ENCODE measurements around the gene PDZRN3. TPM values are rescaled to one million over a fixed set of nuclear protein-coding genes. Genes with fewer than 3 reads are reported as not detected.

The PDZRN3 gene
- total RNA-seq, 1 experiment from 2014 or later: 5.2 TPM

DNA sequence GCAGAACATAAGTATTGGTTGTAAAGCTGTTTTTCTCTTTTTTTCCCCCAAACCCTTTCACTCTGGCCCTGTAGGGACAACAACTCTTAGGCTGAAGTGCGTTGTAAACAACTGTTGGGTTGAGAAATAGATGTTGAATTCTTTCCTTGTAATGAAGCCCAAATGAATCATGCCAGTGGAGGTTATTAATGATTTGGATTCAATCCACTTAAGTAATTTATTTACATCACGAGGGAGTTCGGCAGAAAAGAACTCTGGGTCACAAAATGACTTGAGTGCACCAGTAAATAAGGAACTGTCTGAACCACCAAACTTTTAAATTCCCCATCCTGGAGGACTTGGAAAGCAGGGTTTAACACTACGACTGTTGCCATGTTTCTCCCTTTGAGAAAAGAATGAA, 218.9 kb downstream of the PDZRN3 start:
- in situ Hi-C loops (cut with HindIII; ENCODE audit: low pct_unique_long_range_greater_than_20kb, low sequenced_read_pairs): no loop called here
- no peak for DNase-seq (ENCODE audit: low read depth, low spot score)

DNA sequence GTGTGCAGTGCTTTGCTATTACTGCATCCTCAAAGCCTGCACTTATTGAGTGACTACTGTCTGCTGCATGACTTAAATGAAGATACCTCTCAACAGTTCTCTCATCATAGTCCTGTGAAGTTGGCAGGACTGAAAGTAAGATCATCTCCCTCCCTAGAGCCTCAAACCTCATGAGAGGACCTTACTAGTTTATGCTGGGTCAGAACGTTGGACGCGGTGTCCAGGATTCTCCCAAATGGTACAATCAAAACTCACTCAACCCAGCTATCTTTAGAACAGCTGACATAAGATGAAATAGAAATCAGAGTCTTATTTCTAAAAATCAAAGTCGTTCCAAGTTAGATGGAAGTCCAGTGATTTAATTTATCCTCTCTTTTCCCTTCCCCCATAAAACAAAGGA, 219.7 kb downstream of the PDZRN3 start:
- DNase-seq (ENCODE audit: low read depth, low spot score): no peak
- in situ Hi-C loops (cut with HindIII; ENCODE audit: low pct_unique_long_range_greater_than_20kb, low sequenced_read_pairs): no loop called here

DNA sequence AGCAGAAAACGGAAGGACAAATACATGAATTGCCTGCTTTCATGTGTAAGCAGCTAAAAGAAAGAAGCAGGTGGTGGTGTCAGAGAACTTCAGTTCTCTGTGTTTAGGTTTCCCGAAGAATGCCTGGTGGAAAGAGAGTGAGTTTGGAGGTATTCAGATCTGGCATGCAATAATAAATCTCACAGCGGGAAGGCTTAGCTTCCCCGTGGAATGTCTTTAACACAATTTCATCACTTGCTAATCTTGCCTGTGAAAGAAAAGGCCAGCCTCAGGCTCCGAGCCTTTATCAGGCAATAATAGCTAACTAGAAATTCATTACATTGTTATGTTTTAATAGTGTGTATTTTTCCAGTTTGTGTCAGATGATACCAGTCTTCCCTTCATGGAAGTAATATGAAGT, 220.3 kb downstream of the PDZRN3 start:
- in situ Hi-C loops (cut with HindIII; ENCODE audit: low pct_unique_long_range_greater_than_20kb, low sequenced_read_pairs): no loop called here
- no peak for DNase-seq (ENCODE audit: low read depth, low spot score)

DNA sequence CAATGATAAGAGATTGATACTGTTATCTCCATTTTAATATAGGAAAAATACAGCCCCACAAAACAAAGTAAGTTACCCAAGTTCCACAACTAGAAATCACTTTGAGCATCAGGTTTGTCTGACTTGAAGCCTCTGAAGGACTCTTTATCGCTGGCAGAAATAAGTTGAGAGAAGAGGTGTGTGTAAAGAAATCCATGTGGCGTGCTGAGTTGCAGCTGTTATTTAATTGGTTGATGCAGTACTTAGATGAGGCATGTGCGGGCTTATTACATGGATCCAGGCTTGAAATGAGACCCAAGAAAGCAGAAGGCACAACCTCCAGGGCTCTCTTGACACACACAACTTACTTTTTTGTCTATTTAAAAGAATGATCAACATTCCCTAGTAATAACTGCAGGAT, 221.3 kb downstream of the PDZRN3 start:
- in situ Hi-C loops (cut with HindIII; ENCODE audit: low pct_unique_long_range_greater_than_20kb, low sequenced_read_pairs): no loop called here
- DNase-seq (ENCODE audit: low read depth, low spot score): no peak

DNA sequence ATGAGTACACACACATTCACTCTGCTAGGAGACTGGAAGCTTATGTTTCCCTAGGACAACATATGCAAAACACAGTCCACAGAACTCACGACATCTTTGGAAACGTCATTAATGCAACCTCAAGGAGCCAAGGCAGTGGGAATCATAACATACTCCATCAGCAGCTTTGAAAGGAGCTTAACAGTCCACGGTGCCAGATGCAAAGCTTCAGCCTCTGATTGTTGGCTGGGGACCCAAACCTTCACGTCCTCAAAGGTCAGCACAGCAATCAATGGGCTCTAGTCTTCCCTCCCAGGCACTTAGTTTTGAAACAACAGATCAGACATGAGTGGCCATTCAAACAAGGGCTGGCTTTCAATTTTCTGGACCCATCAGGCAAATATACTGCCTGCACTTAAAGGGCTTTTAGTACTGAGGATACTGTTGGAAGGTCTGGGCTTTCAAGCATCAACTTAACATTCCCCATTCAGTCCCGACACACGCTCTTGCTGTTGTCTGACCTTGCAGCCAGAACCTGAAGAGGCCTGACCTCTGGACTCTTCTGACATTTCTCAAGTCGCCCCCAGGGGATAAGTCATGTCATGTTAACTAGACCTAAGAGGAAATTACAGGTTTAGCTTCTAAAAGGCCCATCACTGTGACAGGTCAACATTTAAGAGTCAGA, 223.0 kb downstream of the PDZRN3 start:
- no peak for DNase-seq (ENCODE audit: low read depth, low spot score)
- in situ Hi-C loops (cut with HindIII; ENCODE audit: low pct_unique_long_range_greater_than_20kb, low sequenced_read_pairs): no loop called here

DNA sequence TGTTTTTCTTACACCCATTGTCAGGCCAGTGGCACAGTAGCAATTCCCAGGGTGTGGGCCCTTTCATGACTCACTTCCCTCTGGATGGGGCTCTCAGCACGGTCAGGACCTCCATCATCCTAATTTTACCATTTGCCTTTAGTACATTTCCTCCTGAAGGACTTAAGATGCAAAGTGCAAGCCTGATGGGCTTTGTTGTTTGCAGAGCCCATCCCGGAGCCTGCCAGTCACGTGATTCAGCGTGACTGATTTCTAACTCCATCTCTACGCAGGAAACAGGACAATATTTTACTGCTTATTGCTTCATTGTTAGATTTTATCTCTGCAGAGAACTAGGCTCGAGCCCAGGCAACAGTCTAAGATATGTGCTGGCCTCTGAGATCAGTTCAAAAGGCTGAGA, 223.7 kb downstream of the PDZRN3 start:
- no peak for DNase-seq (ENCODE audit: low read depth, low spot score)
- in situ Hi-C loops (cut with HindIII; ENCODE audit: low pct_unique_long_range_greater_than_20kb, low sequenced_read_pairs): no loop called here

DNA sequence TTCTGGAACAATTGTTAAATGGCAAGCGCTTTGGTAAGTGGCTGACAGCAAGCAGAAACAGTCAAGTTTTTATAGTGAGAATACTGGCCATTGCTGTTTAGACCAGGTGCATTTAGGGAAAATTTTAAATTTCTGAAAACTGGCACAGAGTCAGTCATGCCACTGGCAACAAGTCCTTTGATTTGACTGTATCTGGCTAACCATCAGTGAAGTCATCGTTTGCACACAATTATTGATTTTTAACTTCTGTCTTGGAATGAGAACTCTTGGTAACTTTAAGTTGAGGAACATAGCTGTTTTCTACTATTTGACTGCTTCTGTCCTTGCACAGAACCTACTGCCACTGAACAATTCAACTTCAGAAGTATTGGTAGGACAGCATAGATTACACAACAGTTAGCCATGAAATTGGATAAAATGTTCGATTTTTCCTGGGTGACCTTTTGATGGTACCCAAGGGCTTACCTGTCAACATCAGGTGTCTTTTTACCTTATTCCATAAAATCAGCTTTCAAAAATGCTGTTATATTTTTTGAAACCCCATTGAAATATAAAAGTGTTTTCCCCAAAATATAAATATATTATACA, 225.0 kb downstream of the PDZRN3 start:
- in situ Hi-C loops (cut with HindIII; ENCODE audit: low pct_unique_long_range_greater_than_20kb, low sequenced_read_pairs): no loop called here
- DNase-seq (ENCODE audit: low read depth, low spot score): no peak

DNA sequence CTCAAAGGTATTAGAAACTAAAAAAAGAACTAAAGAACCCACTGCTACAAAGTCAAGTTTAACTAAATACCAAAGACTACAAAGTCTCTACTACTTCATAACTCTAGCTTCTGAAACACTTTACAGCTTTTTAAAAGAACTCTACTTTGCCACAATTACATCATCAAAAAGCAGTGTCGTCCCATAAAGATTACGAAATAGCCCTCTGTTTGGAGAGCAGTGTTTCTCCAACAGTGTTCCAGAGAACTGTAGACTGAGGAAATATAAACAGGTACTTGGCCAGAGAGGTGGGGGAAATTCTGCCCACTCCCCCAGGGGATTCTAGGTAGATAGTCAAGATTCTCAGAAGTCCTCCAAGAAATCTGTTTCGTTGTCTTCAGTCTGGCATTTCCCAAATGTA, 225.6 kb downstream of the PDZRN3 start:
- in situ Hi-C loops (cut with HindIII; ENCODE audit: low pct_unique_long_range_greater_than_20kb, low sequenced_read_pairs): no loop called here
- DNase-seq (ENCODE audit: low read depth, low spot score): no peak

DNA sequence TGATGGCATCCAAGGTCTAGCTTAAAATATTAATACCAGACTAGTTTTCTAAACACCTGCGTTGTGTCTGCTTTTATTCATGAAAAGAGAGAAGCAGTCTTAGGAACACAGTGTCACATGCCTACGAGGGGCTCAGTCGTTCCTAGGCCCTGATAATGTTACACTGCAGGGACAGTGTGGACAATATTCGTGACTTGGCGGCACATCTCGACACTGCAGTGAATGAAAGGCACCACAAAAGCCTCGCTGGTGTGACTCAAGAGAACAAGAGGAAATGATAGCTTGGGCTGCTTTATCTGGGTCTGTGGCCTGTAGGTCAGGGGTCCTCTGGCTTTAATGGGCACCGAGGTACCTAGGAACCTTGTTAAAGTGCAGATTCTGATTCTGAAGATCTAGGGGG, 226.7 kb downstream of the PDZRN3 start:
- in situ Hi-C loops (cut with HindIII; ENCODE audit: low pct_unique_long_range_greater_than_20kb, low sequenced_read_pairs): no loop called here

DNA sequence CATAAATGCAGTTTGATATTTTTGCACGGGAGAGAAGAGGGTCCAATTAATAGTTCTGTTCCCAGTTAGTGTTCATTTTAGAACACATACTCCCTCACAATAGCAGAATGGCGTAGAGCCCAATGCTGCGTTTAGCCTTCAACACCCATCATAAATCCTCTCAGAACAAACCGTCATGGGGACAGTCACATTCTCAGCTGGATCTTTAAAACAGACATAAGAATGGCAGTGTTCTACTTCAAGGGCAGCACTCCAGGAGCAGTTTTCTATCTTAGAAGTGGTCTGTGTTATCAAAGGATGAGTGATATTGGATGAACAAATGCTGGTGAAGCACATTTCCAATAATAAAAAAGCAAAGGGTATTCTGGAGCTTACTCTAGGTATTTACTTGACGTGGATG, 230.5 kb downstream of the PDZRN3 start:
- no peak for DNase-seq (ENCODE audit: low read depth, low spot score)
- in situ Hi-C loops (cut with HindIII; ENCODE audit: low pct_unique_long_range_greater_than_20kb, low sequenced_read_pairs): no loop called here

More for the DNA sequence above, 226.7 kb downstream of the PDZRN3 start:
- no peak for DNase-seq (ENCODE audit: low read depth, low spot score)

DNA sequence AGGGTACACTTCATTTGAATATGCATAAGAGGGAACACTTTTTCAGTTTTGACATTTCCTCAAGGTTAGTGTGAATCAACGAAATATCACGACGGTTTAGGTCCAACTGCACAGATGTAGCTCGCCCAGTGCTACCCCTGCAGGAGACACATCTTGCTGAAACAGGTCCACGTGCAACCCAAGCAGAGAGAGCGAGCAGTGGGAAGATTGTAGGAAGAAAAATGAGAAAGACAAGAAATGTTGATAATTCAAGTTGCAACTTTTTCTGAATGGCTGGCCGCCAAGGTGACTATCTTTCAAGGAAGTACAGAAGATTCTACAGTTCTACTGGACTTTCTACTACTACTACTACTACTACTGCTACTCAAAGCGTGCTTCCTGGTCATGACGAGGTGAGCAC, 231.7 kb downstream of the PDZRN3 start:
- DNase-seq (ENCODE audit: low read depth, low spot score): no peak
- in situ Hi-C loops (cut with HindIII; ENCODE audit: low pct_unique_long_range_greater_than_20kb, low sequenced_read_pairs): no loop called here

DNA sequence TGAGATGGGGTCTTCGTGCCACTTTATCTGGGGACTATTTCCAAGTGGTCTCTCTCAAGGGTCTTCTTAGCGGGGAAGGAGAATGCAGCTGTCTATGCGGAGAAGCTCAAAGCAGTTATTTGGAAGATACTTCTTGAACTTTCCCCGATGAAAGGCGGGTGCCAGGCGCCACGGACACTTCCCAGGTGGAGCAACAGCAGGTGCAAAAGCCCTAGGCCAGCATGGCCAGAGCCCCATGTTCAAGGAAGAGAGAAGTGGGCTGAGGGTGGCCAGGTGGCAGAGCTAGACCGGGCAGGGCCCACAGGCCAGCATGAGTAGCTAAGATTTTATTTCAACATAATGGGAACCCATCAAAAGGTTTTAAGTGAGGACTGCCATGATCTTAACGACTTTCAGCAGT, 232.8 kb downstream of the PDZRN3 start:
- no peak for DNase-seq (ENCODE audit: low read depth, low spot score)
- in situ Hi-C loops (cut with HindIII; ENCODE audit: low pct_unique_long_range_greater_than_20kb, low sequenced_read_pairs): no loop called here

DNA sequence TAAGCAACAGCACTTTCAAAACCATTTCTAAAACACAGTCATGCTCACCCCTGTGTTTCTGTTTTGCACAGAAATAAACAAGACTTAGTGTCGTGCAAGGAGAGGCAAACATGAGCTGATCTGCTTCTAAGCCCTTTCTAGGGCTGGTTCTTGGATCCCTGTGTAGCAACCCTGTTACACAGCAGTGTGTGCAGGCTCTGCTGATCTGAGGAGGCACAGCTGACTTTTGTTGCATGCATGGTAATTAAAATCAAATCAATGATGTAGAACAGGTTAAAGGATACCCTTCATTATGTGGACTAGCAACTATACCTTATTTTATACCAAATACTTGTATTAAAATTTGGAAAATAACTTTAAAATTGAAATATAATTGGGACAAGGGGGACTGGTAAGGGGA, 234.8 kb downstream of the PDZRN3 start:
- in situ Hi-C loops (cut with HindIII; ENCODE audit: low pct_unique_long_range_greater_than_20kb, low sequenced_read_pairs): no loop called here
- DNase-seq (ENCODE audit: low read depth, low spot score): no peak

DNA sequence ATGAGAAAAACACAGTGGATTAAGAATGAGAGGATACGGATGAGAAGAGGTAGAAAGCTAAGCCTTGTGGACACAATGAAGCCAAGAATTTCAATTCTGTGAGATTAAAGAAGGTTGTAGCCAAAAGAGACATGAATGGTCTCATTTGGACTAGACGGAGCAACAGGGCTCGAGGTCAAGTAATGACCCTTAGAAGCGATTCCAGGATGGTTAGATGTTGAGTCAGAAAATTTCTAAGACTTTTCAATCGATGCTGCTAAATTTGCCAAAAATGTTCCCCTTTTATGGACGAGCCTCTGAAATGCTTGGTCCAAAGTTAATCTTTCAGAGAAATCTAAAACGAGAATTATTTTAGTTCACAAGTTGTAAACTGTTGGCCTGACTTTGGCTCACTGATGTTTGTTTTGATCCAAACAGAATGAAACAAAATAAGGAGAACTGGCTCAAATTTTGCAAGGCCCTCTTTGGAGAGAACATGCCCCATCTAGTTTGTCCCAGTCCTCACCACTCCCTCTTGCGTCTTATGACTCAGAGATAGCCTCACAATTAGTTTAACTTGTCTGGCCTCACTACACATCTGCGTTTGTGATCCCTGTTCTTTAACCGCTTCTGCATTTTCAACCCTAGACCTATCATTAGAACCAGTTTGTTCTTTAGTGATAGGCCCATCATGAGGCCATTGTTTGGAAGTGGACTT, 235.5 kb downstream of the PDZRN3 start:
- in situ Hi-C loops (cut with HindIII; ENCODE audit: low pct_unique_long_range_greater_than_20kb, low sequenced_read_pairs): no loop called here
- DNase-seq (ENCODE audit: low read depth, low spot score): no peak

DNA sequence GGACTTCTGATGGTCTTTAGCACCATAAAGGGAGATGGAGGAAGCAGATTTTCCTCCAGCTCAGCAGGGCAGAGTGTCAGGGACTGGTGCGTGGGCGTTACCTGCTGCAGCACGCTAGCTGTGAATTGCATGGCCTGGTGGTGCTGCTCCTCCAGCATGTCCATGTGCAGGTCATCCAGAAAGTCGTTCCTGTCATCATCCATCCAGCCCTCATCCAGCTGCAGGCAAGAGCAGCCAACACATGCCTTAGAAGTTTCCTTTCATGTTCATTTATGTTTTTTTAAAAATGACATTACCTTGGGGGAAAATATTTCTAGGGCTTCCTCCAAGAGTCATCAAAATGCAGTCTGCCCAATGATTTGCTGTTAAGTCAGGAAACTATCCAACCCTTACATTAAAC, 239.2 kb downstream of the PDZRN3 start:
- no peak for DNase-seq (ENCODE audit: low read depth, low spot score)
- in situ Hi-C loops (cut with HindIII; ENCODE audit: low pct_unique_long_range_greater_than_20kb, low sequenced_read_pairs): no loop called here

DNA sequence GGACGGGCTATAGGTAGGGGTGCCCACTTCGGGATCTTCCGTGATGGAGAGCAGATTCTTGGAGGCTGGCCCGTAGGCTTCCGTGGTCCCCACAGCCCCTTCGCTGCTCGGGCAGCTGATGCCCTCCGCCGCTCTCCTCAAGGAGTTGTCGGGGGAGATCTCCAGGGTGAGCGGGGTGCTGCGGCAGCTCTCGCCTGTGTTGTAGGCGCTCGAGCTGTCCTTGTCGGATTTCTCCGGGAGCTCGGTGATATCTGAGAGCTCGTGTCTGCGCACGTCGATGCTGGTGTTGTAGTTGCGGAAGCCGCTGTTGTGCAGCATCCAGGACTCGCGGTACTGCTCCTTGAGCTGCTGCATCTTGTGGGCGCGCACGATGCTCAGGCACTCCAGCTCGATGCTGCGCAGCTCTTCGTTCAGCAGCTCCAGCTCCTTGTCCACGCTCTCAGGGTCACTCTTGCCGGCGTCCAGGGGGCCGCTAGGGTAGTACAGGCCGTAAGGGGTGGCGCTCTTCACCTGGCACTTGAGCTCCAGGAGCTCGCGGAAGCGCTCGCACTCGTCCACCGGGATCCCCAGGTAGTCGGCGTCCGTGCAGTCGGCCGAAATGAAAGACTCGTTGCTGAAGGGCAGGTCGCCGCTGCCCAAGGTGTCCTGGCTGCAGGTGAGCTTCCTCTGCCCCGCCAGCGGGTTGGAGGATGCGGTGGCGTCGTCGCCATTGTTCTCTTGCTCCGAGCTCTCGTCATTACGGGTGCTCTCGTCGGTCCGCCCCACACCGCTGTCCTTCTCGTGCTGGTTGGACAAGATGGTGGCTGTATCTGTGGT, 240.4 kb downstream of the PDZRN3 start:
- in situ Hi-C loops (cut with HindIII; ENCODE audit: low pct_unique_long_range_greater_than_20kb, low sequenced_read_pairs): no loop called here

DNA sequence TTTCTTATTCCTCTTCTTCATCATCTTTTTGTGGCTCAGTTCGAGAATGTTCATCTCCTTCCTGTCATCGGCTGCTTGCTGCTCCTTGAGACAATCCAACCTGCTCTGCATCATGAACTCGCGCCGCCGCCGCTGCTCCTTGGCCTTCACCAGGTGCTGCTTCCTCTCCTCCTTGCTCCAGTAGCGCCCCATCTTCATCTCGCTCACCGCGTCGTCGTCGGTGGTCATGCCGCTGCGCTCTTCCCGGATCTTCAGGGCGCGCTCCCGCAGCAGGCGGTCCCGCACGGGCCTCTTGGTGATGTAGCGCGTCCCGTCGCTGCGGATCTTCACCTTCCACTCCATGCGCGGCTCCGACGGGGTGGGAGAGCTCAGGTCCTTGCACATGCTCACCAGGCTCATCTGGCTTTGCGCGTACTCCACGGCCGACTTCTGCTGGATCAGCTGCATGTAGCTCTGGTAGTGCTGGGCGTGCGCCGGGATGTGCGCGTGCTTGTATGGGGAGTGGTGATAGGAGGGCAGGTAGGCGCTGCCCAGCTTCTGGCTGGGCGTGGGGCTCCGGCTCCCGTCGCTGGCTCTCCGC, 241.2 kb downstream of the PDZRN3 start:
- in situ Hi-C loops (cut with HindIII; ENCODE audit: low pct_unique_long_range_greater_than_20kb, low sequenced_read_pairs): no loop called here
- no peak for DNase-seq (ENCODE audit: low read depth, low spot score)

More for the DNA sequence above, 240.4 kb downstream of the PDZRN3 start:
- no peak for DNase-seq (ENCODE audit: low read depth, low spot score)

DNA sequence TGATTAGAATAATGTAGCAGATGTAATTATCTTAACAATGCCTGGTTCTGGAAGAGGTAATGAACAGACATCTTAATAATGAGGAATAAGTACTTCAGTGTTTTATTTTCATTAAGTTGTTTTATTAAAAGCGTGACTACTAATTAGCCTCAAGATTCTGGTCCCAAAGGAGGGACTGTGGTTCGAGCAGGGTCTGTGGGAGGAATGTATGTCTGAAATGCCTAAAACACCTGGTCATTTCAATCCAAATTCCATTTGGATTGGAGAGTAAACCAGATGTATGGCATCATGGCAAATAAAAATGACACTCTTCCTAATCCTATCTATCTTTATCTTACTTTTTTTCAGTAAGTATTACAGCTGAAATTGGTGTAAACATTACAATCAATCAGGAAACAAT, 243.2 kb downstream of the PDZRN3 start:
- in situ Hi-C loops (cut with HindIII; ENCODE audit: low pct_unique_long_range_greater_than_20kb, low sequenced_read_pairs): no loop called here
- DNase-seq (ENCODE audit: low read depth, low spot score): no peak

All from SK-MEL-5 (cell line).